ENCODE measurements around the gene MEF2C. TPM values are rescaled to one million over a fixed set of nuclear protein-coding genes. Genes with fewer than 3 reads are reported as not detected.

The MEF2C gene
- total and polyA plus RNA-seq, 4 donors: 2.8 to 15.9 (median 10.1) TPM

- 72% methylated on average over 3 of the region's 3 CpGs for WGBS
- Histone ChIP-seq H3K9me3 (ENCODE audit: control insufficient read depth in 4 of 4, low read length in 3 of 4) (no peaks in the 10 kb centered on the region), H3K4me1 (ENCODE audit: control insufficient read depth in 4 of 4, insufficient read depth in 4 of 4, low read length in 3 of 4) (peaks cover 0 to 6% (median 4%) of the 10 kb centered on the region in 4 donors)
Measured at GRCh38 chr5:88829054-88829453, 53.9 kb downstream of the MEF2C start.

GRCh38 chr5:88827997-88828396, 55.0 kb downstream of the MEF2C start:
- H3K36me3 ChIP-seq (ENCODE audit: control insufficient read depth in 4 of 4, insufficient read depth in 3 of 4, low read depth in 1 of 4, low read length in 3 of 4): no peaks in the 10 kb centered on the region
- TF ChIP-seq NR2F2 (IDR thresholded peaks at IDR 0.05) (no peak), REST (IDR thresholded peaks at IDR 0.05) (no peak), EGR1 (IDR thresholded peaks at IDR 0.05; ENCODE audit: low read depth in 2 of 2) (no peak), CTCF (IDR thresholded peaks at IDR 0.05; ENCODE audit: low read depth, low read length, missing input control) (no peak), HNF4A (conservative IDR thresholded peaks at IDR 0.05) (no peak), HNF4G (IDR thresholded peaks at IDR 0.05) (no peak), ZBTB33 (IDR thresholded peaks at IDR 0.05) (no peak), GABPA (IDR thresholded peaks at IDR 0.05 in 1 of 2, conservative IDR thresholded peaks at IDR 0.05 in 1 of 2) (no peak), RAD21 (IDR thresholded peaks at IDR 0.05) (no peak), FOXA1 (IDR thresholded peaks at IDR 0.05) (no peak)
- no peaks in the 10 kb centered on the region for H3K27me3 ChIP-seq (ENCODE audit: control insufficient read depth in 4 of 4, insufficient read depth in 4 of 4, low read length in 3 of 4)
- no peak for DNase-seq (ENCODE audit: low spot score)
- peak overlapping the region in 1 of 2 donors; percentile 24 for H3K9ac ChIP-seq (ENCODE audit: low read depth in 1 of 2, low read length in 2 of 2)
- H3K4me3 ChIP-seq (ENCODE audit: low read depth in 1 of 3, low read length in 3 of 3): no peak overlapping the region
- H3K4me1 ChIP-seq (ENCODE audit: control insufficient read depth in 4 of 4, insufficient read depth in 4 of 4, low read length in 3 of 4): peaks cover 0 to 6% (median 4%) of the 10 kb centered on the region in 4 donors
- H3K27ac ChIP-seq (ENCODE audit: low read depth in 1 of 2, low read length in 2 of 2): peak overlapping the region; percentile 26 to 71
- WGBS: 79% methylated on average over 1 of the region's 1 CpG
- no peaks in the 10 kb centered on the region for H3K9me3 ChIP-seq (ENCODE audit: control insufficient read depth in 4 of 4, low read length in 3 of 4)

More at GRCh38 chr5:88829054-88829453, 53.9 kb downstream of the MEF2C start:
- Histone ChIP-seq H3K4me3 (ENCODE audit: low read depth in 1 of 3, low read length in 3 of 3) (no peak overlapping the region), H3K27ac (ENCODE audit: low read depth in 1 of 2, low read length in 2 of 2) (peak overlapping the region; percentile 36 to 58), H3K9ac (ENCODE audit: low read depth in 1 of 2, low read length in 2 of 2) (no peak overlapping the region), H3K36me3 (ENCODE audit: control insufficient read depth in 4 of 4, insufficient read depth in 3 of 4, low read depth in 1 of 4, low read length in 3 of 4) (no peaks in the 10 kb centered on the region), H3K27me3 (ENCODE audit: control insufficient read depth in 4 of 4, insufficient read depth in 4 of 4, low read length in 3 of 4) (no peaks in the 10 kb centered on the region)
- no peak for DNase-seq (ENCODE audit: low spot score)
- no peak for TF ChIP-seq GABPA (IDR thresholded peaks at IDR 0.05 in 1 of 2, conservative IDR thresholded peaks at IDR 0.05 in 1 of 2)
- TF ChIP-seq FOXA2 (IDR thresholded peaks at IDR 0.05): no peak
- TF ChIP-seq EGR1 (IDR thresholded peaks at IDR 0.05; ENCODE audit: low read depth in 2 of 2): no peak
- peak in 1 of 2 donors; percentile 51 for TF ChIP-seq RAD21 (IDR thresholded peaks at IDR 0.05)
